ENCODE measurements around the gene UNC13A. TPM values are rescaled to one million over a fixed set of nuclear protein-coding genes. Genes with fewer than 3 reads are reported as not detected.
"Not testable (repeated sequence)": the region's sequence is repeated elsewhere in the genome, so short reads cannot be mapped to it uniquely, and the experiment has no call there.

Gene UNC13A
- total RNA-seq, 1 donor from 2014 or later, result 0.48 TPM

GRCh38 chr19:17570291-17570690 lies 117.9 kb downstream of the UNC13A start:
- DNase-seq (ENCODE audit: low spot score), result not testable (repeated sequence)

- DNase-seq (ENCODE audit: low spot score), result no peak
Measured at GRCh38 chr19:17567940-17568339, 120.2 kb downstream of the UNC13A start.

- DNase-seq (ENCODE audit: low spot score), result no peak
Measured at GRCh38 chr19:17565611-17566010, 122.5 kb downstream of the UNC13A start.

- peak; percentile 28 for DNase-seq (ENCODE audit: low spot score)
Measured at GRCh38 chr19:17564781-17565180, 123.4 kb downstream of the UNC13A start.

GRCh38 chr19:17562561-17562960 lies 125.6 kb downstream of the UNC13A start:
- no peak for DNase-seq (ENCODE audit: low spot score)

- no peak for DNase-seq (ENCODE audit: low spot score)
Measured at GRCh38 chr19:17562097-17562496, 126.1 kb downstream of the UNC13A start.

- DNase-seq (ENCODE audit: low spot score), result no peak
Measured at GRCh38 chr19:17560205-17560595, 128.0 kb downstream of the UNC13A start.

GRCh38 chr19:17557466-17557865 lies 130.7 kb downstream of the UNC13A start:
- DNase-seq (ENCODE audit: low spot score), result no peak

- DNase-seq (ENCODE audit: low spot score), result no peak
Measured at GRCh38 chr19:17556995-17557394, 131.2 kb downstream of the UNC13A start.

- DNase-seq (ENCODE audit: low spot score), result peak; percentile 82
Measured at GRCh38 chr19:17555929-17556813, 132.0 kb downstream of the UNC13A start.

GRCh38 chr19:17555480-17555928 lies 132.7 kb downstream of the UNC13A start, which contains the start of gene COLGALT1:
COLGALT1 (plus strand) TSS chr19:17555649; CDS start chr19:17555714, 65 bp downstream.
- DNase-seq (ENCODE audit: low spot score), result peak; percentile 99

GRCh38 chr19:17554968-17555479 lies 133.1 kb downstream of the UNC13A start:
- DNase-seq (ENCODE audit: low spot score), result no peak

- DNase-seq (ENCODE audit: low spot score), result peak; percentile 76
Measured at GRCh38 chr19:17553256-17553655, 134.9 kb downstream of the UNC13A start.

- DNase-seq (ENCODE audit: low spot score), result not testable (repeated sequence)
Measured at GRCh38 chr19:17552735-17553134, 135.4 kb downstream of the UNC13A start.

Other genes with a start within 250 kb of the UNC13A start
- gene TMEM221, start 239.7 kb downstream of the UNC13A start, total RNA-seq (ENCODE audit: insufficient read depth, low replicate concordance), result not detected
- gene NXNL1, start 227.4 kb downstream of the UNC13A start, total RNA-seq (ENCODE audit: insufficient read depth, low replicate concordance), result not detected
- 15.4 TPM for gene SLC27A1, start 217.8 kb downstream of the UNC13A start, total RNA-seq (ENCODE audit: insufficient read depth, low replicate concordance)
- 29.6 TPM for gene PGLS, start 176.7 kb downstream of the UNC13A start, total RNA-seq (ENCODE audit: insufficient read depth, low replicate concordance)
- 61.4 TPM for gene COLGALT1, start 132.7 kb downstream of the UNC13A start, total RNA-seq (ENCODE audit: insufficient read depth, low replicate concordance)
- 10.4 TPM for gene MAP1S, start 31.1 kb upstream of the UNC13A start, total RNA-seq (ENCODE audit: insufficient read depth, low replicate concordance)
- gene FCHO1, start 63.1 kb upstream of the UNC13A start, total RNA-seq (ENCODE audit: insufficient read depth, low replicate concordance), result 16.1 TPM
- gene B3GNT3, start 106.8 kb upstream of the UNC13A start, total RNA-seq (ENCODE audit: insufficient read depth, low replicate concordance), result 0.72 TPM
- gene INSL3, start 133.2 kb upstream of the UNC13A start, total RNA-seq (ENCODE audit: insufficient read depth, low replicate concordance), result not detected
- gene JAK3, start 159.6 kb upstream of the UNC13A start, total RNA-seq (ENCODE audit: insufficient read depth, low replicate concordance), result 32.7 TPM
- 957 TPM for gene RPL18A, start 171.6 kb upstream of the UNC13A start, total RNA-seq (ENCODE audit: insufficient read depth, low replicate concordance)
- gene SLC5A5, start 183.6 kb upstream of the UNC13A start, total RNA-seq (ENCODE audit: insufficient read depth, low replicate concordance), result not detected
- gene CCDC124, start 244.7 kb upstream of the UNC13A start, total RNA-seq (ENCODE audit: insufficient read depth, low replicate concordance), result 11.8 TPM